Esophagus muscularis mucosa (tissue), 3 donors: ENCODE results near the gene TERT.
"Not testable (repeated sequence)": the region's sequence is repeated elsewhere in the genome, so short reads cannot be mapped to it uniquely, and the experiment has no call there.

Experiments
- CTCF ChIP-seq, 3 experiments: fragments of 200-600 bp in 2 of 3; fragments of 450-650 bp in 1 of 3; sonication (generic) in 2 of 3; IDR thresholded peaks; one replicate each; pipeline ENCODE4 v1.5.1; 2017 to 2019; ENCODE audit warnings: antibody characterized with exemption in 3 of 3, mild to moderate bottlenecking in 2 of 3, moderate library complexity in 1 of 3
- POLR2A ChIP-seq: fragments of 450-650 bp; IDR thresholded peaks from one replicate; pipeline ENCODE4 v1.6.1; 2017; ENCODE audit warnings: antibody characterized with exemption, moderate library complexity, mild to moderate bottlenecking, low read depth
- POLR2AphosphoS5 ChIP-seq, 2 donors: sonication (generic); formaldehyde crosslinking; IDR thresholded peaks; one replicate each; pipeline ENCODE4 v1.6.1; 2017; ENCODE audit warnings: antibody characterized with exemption in 2 of 2

- not testable (repeated sequence) for TF ChIP-seq CTCF (IDR thresholded peaks at IDR 0.05); POLR2AphosphoS5 (IDR thresholded peaks at IDR 0.05); POLR2A
Measured at GRCh38 chr5:1275397-1276391, 19.2 kb downstream of the TERT start.
